GM06990 (cell line): ENCODE results near the gene TNFSF4.
A peak's percentile ranks its signal among the peaks of the same experiment; 100 is the strongest.

ENCODE experiments used
- DNase-seq: peaks from one replicate; pipeline ENCODE4 v3.0.0-alpha.2; 2011; ENCODE audit not compliant: insufficient read length; ENCODE audit errors: extremely low read depth
- H3K27me3 ChIP-seq: replicated peaks from 2 replicates; pipeline ENCODE4 v1.6.0; 2011; ENCODE audit warnings: low read length; ENCODE audit not compliant: control insufficient read depth, insufficient read depth
- H3K36me3 ChIP-seq: 2 replicates; pipeline ENCODE4 v1.5.1; 2011; ENCODE audit warnings: low read length; ENCODE audit not compliant: control insufficient read depth, insufficient read depth
- H3K4me3 ChIP-seq: replicated peaks from 2 replicates; pipeline ENCODE4 v1.5.1; 2011; ENCODE audit warnings: low read depth, mild to moderate bottlenecking, control low read depth, low read length
- TF ChIP-seq, protein P1 (sequence below): IDR thresholded peaks from 2 replicates; pipeline ENCODE4 v1.5.1; 2011; ENCODE audit warnings: low read length, control low read depth, mild to moderate bottlenecking, inconsistent platforms; ENCODE audit not compliant: insufficient read depth, poor library complexity, severe bottlenecking

The TNFSF4 gene

DNA sequence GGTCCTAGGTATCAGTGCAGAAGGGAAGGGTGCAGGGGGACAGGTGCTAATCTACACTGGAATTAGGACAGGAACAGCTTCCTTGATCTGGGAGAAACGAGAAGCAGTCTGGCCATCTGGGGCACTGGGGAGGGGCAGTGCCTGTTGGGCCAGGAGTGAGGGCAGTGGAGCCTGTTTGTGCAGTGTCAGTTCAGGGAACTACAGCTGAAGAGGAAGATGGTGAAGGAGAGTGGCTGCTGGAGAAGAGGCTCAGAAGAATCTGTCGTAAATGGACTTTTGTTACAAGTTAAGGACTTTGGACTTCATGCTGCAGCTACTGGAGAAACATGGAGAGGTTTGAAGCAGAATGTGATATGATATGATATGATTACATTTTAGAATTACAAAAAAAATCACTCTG lies 3.2 kb upstream of the TNFSF4 start:
- H3K36me3 ChIP-seq = no peaks in the 10 kb centered on the region
- DNase-seq = no peak
- H3K27me3 ChIP-seq = no peaks in the 10 kb centered on the region
- TF ChIP-seq, protein P1, sequence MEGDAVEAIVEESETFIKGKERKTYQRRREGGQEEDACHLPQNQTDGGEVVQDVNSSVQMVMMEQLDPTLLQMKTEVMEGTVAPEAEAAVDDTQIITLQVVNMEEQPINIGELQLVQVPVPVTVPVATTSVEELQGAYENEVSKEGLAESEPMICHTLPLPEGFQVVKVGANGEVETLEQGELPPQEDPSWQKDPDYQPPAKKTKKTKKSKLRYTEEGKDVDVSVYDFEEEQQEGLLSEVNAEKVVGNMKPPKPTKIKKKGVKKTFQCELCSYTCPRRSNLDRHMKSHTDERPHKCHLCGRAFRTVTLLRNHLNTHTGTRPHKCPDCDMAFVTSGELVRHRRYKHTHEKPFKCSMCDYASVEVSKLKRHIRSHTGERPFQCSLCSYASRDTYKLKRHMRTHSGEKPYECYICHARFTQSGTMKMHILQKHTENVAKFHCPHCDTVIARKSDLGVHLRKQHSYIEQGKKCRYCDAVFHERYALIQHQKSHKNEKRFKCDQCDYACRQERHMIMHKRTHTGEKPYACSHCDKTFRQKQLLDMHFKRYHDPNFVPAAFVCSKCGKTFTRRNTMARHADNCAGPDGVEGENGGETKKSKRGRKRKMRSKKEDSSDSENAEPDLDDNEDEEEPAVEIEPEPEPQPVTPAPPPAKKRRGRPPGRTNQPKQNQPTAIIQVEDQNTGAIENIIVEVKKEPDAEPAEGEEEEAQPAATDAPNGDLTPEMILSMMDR = no peak
- H3K4me3 ChIP-seq = no peak overlapping the region

GRCh38 chr1:173208868-173209267 lies 1.7 kb upstream of the TNFSF4 start:
- Histone ChIP-seq H3K36me3 (no peaks in the 10 kb centered on the region), H3K27me3 (no peaks in the 10 kb centered on the region), H3K4me3 (no peak overlapping the region)
- DNase-seq = no peak
- TF ChIP-seq, protein P1 = no peak

DNA sequence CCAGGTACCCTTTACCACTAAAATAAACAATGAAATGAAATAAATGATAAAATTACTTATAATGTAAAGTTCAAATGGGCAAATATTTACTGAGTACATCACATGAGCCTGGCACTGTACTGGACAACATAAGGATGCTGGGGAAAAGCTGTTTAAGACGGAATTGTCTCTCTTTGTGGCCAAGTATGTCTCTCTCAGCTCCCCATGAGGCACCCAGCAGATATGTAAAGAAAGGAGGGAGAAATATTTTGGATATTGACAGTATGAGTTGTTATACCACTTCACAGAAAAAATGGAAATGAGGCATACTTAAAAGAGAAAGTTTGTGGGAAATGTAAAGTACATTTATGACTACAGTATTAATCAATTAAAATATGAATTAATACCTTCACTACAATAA lies 1.0 kb upstream of the TNFSF4 start:
- no peak for DNase-seq
- no peaks in the 10 kb centered on the region for H3K36me3 ChIP-seq
- H3K27me3 ChIP-seq = no peaks in the 10 kb centered on the region
- TF ChIP-seq, protein P1 = no peak
- no peak overlapping the region for H3K4me3 ChIP-seq

GRCh38 chr1:173205146-173206051 lies 1.7 kb downstream of the TNFSF4 start:
- Histone ChIP-seq H3K4me3 (peak overlapping the region; percentile 64), H3K36me3 (no peaks in the 10 kb centered on the region), H3K27me3 (no peaks in the 10 kb centered on the region)
- TF ChIP-seq, protein P1 = no peak
- DNase-seq = no peak

DNA sequence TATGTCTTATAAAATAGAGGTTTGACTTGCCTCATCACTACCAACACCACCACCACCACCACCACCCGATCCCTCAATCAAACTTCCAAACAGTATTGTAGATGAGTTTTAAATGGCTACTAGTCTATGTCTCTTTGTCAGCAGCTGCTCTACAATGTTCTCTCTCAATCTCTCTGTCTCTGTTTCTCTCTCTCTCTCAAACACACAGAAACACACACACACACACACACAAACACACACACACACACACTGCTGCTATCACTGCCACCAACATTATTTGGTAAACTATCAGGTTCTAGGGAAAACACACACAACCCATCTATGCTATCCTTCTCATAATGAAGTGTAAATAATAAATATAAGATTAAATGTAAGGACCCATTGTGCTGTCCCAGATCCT lies 2.4 kb downstream of the TNFSF4 start:
- H3K36me3 ChIP-seq = no peaks in the 10 kb centered on the region
- no peak for DNase-seq
- H3K4me3 ChIP-seq = peak overlapping the region; percentile 64
- TF ChIP-seq, protein P1 = no peak
- no peaks in the 10 kb centered on the region for H3K27me3 ChIP-seq
